ENCODE data around the gene RASSF4.

RASSF4 gene

GRCh38 chr10:44929356-44930255 is 30.0 kb upstream of the RASSF4 start:
- DNase-seq, result no peak

DNA sequence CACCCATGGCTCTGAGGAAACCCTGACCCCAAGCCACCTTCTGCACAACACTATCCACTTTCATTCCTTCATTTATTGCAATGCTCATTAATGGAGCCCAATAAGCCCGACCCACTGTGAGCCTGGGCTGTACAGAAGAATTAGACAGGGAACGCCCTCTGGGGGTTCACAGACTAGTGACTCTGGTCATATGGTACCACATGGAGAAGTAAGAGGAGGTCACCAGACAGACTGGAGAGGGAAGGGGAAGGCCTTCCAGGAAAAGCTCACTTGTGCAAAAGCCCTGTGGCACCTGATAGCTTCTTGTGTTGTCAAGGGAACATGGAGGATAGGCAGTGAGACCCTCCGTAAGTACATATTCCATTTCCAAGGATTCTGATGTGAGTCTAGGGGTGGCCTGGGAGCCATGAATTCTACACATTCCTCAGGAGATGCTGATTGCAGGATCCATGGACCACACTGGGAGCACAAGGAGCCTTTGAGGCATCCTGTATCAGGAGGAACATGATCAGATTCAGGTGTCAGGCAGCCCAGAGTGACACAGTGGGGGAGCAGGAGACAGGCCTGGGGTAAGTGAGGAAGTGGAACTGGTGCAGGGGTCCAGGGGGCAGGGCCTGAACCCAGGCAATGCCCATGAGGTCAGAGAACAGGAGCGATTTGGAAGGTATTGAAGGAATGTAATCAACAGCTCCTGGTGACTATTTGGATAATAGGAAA is 28.5 kb upstream of the RASSF4 start:
- DNase-seq, result no peak

DNA sequence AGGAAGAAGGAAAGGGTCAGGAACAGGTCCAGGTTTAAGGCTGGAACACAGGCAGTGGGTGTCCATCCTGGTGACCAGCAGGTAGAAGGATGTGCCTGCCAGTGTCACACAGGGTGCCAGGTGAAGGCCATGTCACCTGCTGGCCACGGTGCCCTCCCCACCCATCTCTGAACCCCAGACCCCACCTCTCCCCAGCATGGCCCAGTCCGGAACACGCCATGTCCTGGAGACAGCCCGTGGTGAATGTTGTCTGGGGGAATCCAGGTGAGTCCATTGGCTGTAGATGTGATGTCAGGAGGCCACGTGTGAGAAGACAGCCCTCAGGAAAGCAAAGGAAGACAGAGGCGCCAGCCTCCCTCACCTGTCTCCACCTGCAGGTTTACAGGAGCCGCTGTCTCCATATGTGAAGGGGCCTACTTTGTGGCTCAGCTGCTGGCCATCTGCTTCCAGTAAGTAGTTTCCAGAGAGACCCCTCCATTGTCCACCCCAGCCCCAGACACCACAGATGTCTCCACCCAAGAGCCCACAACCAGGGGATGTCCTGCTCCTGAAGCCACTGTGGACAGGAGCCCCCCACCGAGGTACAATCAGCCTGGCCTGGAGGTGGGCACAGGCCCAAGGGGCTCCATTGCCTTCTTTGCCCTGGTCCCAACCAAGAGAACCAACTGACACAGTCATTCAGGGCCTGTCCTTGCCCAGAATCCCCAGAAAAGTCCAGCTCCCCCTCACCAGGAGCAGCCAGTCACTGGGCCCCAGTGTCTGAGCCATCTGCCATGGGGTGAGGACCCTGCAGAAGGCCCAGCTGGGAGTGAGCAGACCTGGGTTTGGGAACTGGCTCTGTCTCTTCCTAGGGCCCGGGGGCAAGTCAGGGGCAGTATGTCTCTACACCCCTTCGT is 27.7 kb upstream of the RASSF4 start:
- no peak for DNase-seq

GRCh38 chr10:44932517-44933450 is 26.8 kb upstream of the RASSF4 start:
- peak in 1 of 2 experiments; percentile 56 for DNase-seq

DNA sequence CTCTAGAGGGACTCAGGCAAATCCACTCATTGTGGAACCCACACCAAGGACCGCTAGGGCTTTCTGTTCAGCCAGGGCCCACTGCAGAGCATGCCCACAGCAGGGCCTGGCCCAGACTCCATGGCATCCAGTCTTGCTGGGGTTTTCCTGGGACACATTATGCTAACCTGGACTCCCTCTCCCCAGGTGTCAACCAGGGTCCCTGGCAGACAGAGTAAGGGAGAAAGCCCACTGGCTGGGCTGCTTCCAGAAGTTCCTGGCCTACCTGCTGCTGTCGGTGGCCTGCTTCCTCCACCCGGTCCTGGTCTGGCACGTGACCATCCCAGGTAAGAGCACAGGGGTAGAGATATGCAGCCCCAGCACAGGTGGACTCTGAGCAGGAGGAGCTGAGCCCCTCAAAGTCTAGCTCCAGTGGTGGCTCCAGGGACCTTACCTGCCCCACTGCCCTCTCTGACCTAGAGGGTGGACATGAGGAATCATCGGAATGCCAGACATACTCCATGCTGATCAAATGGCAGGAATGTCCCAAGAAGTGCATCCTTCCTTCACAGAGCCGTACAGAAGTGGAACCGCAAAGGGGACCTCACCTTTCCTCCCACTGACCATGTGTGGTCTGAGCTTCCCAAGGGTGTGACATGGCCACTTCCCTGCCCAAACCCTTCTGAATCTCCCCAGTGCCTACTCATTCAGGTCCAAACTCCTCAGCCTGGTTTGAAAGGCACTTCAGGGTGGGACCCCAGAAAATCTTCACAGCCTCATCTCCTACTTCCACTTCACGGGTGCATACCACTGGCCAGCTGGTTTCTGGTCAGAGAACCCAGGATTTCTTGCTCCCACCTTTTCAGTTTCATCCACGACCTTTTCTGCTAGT is 25.9 kb upstream of the RASSF4 start:
- DNase-seq, result no peak

DNA sequence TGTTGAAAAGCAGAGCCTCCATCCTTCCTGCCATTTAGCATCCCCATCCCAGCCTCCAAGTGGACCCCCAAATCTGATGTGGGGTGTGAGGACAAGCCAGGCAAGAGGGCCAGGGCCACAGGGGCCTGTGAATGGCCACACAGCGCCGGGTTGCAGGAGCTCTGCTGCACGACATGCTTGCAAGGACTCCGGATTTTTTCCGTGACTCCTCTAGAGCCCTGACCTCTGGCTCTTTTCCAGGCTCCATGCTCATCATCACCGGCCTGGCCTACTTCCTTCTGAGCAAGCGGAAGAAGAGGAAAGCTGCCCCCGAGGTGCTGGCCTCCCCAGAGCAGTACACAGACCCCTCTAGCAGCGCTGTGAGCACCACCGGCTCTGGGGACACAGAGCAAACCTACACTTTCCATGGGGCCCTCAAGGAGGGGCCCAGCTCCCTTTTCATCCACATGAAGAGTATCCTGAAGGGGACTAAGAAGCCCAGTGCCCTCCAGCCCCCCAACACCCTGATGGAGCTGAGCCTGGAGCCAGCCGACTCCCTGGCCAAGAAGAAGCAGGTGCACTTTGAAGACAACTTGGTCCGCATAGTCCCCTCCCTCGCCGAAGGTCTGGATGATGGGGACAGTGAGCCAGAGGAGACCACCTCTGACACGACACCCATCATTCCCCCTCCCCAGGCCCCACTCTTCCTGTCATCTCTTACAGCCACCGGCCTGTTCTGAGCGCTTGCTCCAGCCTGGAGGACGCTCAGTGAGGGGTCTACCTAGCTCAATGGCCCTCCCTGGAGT is 25.0 kb upstream of the RASSF4 start:
- DNase-seq, result no peak

GRCh38 chr10:44935201-44935965 is 24.2 kb upstream of the RASSF4 start:
- DNase-seq, result no peak

DNA sequence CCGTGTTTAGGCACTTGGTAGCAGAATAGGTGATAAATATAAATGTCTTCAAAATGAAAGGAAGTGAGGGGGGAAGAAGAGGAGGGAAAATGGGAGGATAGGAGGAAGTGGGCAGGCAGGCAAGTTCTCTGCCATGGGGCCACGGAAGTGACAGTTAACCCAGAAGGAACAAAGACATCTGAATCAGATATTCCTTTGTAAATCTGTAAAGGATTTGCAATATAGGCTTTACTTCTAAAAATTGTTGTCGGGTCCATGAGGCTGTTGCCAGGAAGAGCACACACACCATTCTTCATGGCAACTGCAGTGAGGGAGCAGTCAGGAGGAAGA is 23.7 kb upstream of the RASSF4 start:
- DNase-seq, result no peak

DNA sequence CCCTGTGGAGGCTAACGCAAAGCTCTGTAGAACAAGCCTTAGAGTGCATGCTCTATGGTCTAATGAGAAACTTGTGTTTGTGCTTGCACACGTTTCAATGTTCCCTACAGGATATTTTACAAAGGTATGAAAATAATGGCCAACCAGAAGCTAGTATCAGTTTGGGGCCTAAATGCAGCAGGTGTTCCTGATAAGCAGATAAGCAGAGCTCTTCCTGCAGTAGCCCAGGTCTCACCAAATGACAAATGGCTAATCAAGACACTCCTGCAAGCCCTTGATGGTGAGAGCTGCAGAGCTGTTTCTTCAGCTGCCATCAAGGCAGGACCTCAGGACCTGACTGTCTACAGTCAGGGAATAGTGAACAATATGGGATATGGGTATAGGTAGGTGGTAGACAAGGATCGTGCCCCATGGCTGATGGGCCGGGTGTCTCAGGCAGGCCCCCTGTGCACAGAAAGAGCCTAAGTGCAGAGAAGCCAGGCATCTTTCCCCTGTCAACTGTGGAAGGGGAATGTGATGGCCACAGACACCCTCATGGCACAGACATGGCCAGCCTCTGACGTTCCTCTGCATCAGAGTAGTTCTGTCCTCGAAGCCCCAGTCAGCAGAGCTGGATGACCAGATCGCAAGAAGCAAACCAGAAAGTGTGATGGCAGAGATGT is 23.2 kb upstream of the RASSF4 start:
- no peak for DNase-seq

GRCh38 chr10:44937196-44938005 is 22.2 kb upstream of the RASSF4 start:
- DNase-seq, result no peak

GRCh38 chr10:44938956-44939355 is 20.6 kb upstream of the RASSF4 start:
- no peak for DNase-seq

DNA sequence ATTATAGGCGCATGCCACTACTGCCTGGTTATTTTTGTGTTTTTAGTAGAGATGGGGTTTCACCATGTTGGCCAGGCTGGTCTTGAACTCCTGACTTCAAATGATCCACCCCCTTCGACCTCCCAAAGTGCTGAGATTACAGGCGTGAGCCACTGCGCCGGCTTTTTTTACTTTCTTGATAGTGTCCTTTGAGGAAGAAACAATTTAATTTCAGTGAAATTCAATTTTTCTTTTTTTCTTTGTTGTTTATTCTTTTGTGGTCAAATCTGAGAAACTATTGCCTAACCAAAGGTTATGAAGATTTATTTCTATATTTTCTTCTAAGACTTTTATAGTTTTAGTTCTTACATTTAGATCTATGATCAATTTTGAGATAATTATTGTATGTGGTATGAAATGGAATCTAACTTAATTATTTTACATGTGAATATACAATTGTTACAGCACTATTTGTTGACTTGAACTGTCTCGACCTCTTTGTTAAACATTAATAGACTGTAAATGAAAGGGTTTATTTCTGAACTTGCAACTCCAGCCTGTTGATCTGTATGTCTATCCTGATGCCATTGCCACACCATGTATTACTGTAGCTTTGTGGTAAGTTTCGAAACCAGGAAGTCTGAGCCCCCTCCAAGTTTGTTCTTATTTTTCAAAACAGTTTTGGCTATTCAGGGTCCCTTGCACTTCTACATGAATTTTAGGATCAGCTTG is 19.8 kb upstream of the RASSF4 start:
- DNase-seq, result no peak

GRCh38 chr10:44944354-44944753 is 15.2 kb upstream of the RASSF4 start:
- DNase-seq, result no peak

DNA sequence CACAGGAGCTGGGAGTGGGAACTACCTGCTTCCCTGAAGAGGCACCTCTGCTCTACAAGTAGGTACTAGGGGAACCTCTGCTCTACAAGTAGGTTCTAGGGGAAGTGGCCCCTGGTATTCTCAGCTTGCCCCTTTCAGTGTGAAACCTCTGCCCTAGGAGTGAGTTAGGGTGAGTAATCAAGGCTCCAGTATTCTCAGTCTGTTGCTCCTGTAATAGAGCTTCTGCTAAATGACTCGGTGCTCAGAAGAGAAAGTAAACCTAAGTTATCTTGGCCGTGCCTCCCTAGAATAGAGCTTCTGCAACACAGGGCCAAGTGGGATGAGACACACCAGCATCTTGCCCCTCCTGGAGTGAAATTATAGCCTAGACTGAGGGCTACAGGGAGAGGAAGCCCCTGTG is 13.4 kb upstream of the RASSF4 start:
- DNase-seq, result no peak

DNA sequence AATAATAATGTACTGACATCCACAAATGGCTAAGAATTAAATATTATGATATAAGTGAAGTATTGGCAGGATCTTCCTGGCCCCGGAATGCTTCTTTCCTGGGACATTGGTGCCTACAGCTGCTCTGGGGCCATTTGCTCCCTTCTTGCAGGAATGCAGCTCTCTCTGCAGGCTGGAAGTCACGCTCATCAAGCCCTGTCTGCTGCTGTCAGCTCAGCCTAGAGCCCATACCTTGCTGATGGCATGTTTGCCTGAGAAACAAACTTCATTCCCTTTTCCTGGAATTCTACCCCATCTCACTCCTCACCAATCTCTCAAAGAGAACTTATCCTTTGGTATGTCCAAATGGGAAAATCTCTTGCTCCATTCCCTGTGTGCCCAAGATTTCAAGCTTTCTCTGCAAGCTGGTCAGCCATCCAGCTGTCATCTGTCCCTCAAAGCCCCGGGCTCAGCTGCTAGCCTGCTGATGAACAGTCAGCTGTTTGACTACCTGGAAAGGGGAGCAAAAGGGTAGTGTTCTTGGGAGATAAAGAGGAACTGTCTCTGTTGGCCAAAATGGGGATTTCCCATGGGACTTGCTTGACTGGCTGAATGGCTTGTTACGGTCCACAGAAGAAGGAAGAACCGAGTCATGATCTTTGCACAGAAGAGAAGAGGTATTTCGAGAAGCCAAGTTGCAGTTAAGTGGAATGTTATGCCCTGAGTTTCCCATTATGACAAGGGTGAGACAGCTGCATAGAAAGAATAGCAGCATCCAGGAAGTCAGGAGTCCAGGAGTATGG is 12.0 kb upstream of the RASSF4 start:
- no peak for DNase-seq

DNA sequence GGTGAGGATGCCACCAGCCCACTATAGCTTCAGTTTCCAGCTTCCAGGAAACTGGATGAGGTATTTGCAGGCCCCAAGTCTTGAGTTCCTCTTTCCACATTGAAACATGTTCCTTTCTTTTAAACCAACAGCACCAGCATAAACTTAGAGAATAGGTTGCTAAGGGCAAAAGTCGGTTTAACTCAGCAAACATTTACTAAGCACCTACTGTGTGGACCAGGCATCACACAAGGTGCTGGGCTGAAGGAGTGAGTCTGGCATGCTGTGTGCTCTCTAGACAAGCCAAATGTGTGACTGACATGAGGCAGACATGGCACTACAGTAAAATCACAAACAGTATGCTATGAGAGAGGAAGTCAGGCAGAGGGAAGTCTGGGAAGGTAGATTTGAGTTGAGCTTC is 11.0 kb upstream of the RASSF4 start:
- DNase-seq, result no peak

Measured in NCI-H524 (cell line).